HepG2 (cell line): ENCODE results near the gene NDST1. TPM values are rescaled to one million over a fixed set of nuclear protein-coding genes. Genes with fewer than 3 reads are reported as not detected.

Experiments used
- JUNB ChIP-seq: sonication (generic); formaldehyde crosslinking; IDR thresholded peaks from 2 replicates; pipeline ENCODE4 v1.8.0; 2022; ENCODE audit warnings: missing genetic modification reagents, mild to moderate bottlenecking, borderline replicate concordance
- NCOA1 ChIP-seq: sonication (generic); formaldehyde crosslinking; IDR thresholded peaks from 2 replicates; pipeline ENCODE4 v1.9.0; 2021; ENCODE audit warnings: missing genetic modification reagents
- NR0B2 ChIP-seq: sonication (generic); formaldehyde crosslinking; IDR thresholded peaks from 2 replicates; pipeline ENCODE4 v1.4.0; 2020; ENCODE audit warnings: mild to moderate bottlenecking, missing genetic modification reagents
- SRY ChIP-seq: sonication (generic); formaldehyde crosslinking; IDR thresholded peaks from 2 replicates; pipeline ENCODE4 v1.8.0; 2022; ENCODE audit warnings: mild to moderate bottlenecking, missing genetic modification reagents
- U2AF1 ChIP-seq: fragments of 200-400 bp; formaldehyde crosslinking; optimal IDR thresholded peaks from 2 replicates; pipeline ENCODE3; 2017; ENCODE audit warnings: mild to moderate bottlenecking, low read depth, low read length
- ZNF138 ChIP-seq: sonication (generic); formaldehyde crosslinking; IDR thresholded peaks from 2 replicates; pipeline ENCODE4 v1.5.0; 2020; ENCODE audit warnings: mild to moderate bottlenecking, low read depth, missing genetic modification reagents
- ZNF326 ChIP-seq: sonication (generic); formaldehyde crosslinking; IDR thresholded peaks from 2 replicates; pipeline ENCODE4 v1.4.0; 2020; ENCODE audit warnings: missing genetic modification reagents, borderline replicate concordance
- ZNF354B ChIP-seq: sonication (generic); formaldehyde crosslinking; IDR thresholded peaks from 2 replicates; pipeline ENCODE4 v1.8.0; 2022; ENCODE audit warnings: mild to moderate bottlenecking, missing genetic modification reagents
- ZNF737 ChIP-seq: sonication (generic); formaldehyde crosslinking; IDR thresholded peaks from 2 replicates; pipeline ENCODE4 v1.5.0; 2020; ENCODE audit warnings: missing genetic modification reagents, mild to moderate bottlenecking, borderline replicate concordance
- ZNF782 ChIP-seq: sonication (generic); formaldehyde crosslinking; IDR thresholded peaks from 2 replicates; pipeline ENCODE4 v1.4.0; 2020; ENCODE audit warnings: missing genetic modification reagents, mild to moderate bottlenecking, borderline replicate concordance
- polyA plus RNA-seq, 8 experiments: library from polyadenylated mRNA; depleted of rRNA in 3 of 8; stranded (reverse) in 7 of 8; unstranded in 1 of 8; fragments of >200 nt; fragmentation: Illumina TruSeq in 4 of 8; extraction: Trizol in 4 of 8; gene quantifications; 2 replicates each; pipeline versions ENCODE4 v1.2.1 to v1.2.3, GENCODE V29; 2011 to 2016; ENCODE audit warnings: low read depth in 4 of 8, missing spikeins in 1 of 8, mixed read lengths in 1 of 8; ENCODE audit not compliant: insufficient read depth in 1 of 8
- total RNA-seq, 5 experiments: library from RNA; depleted of rRNA; stranded (reverse); fragments of >200 nt; fragmentation: Illumina TruSeq; extraction: Trizol; gene quantifications; 2 replicates each; pipeline ENCODE4 v1.2.3, GENCODE V29; 2016; ENCODE audit warnings: low read depth in 1 of 5

Gene NDST1
- total and polyA plus RNA-seq, 2 of the 13 experiments (the other 11 are each of a cell fraction or from before 2014, with no cell fraction given): 23.8 to 26.2 TPM

GRCh38 chr5:150517272-150518152 is 9.6 kb downstream of the NDST1 start (continued):
- TF ChIP-seq ZNF737 (CRISPR knock-in tag) (no peak), NCOA1 (CRISPR knock-in tag) (no peak), ZNF326 (CRISPR knock-in tag) (no peak), U2AF1 (no peak), JUNB (CRISPR knock-in tag) (no peak), NR0B2 (no peak), ZNF782 (CRISPR knock-in tag) (no peak; the same call in 1 of the 2 replicates), ZNF138 (CRISPR knock-in tag) (no peak), SRY (no peak; the same call in 1 of the 2 replicates), ZNF354B (CRISPR knock-in tag) (no peak)
- TF ChIP-seq, all 625 proteins: peak for 157
